Lung (tissue), 12 donors: Measurements from ENCODE around the gene ASIC1. TPM values are rescaled to one million over a fixed set of nuclear protein-coding genes. Genes with fewer than 3 reads are reported as not detected.
A peak's percentile ranks its signal among the peaks of the same experiment; 100 is the strongest.

Experiments
- ATAC-seq: fragments of 200-7000 bp; cut with Tn5 transposase; one replicate; pipeline ENCODE4 v1.9.1; 2020; ENCODE audit warnings: moderate number of reproducible peaks; ENCODE audit not compliant: insufficient read depth, low FRiP score
- DNase-seq, 3 donors: peaks; one replicate each; pipeline ENCODE4 v3.0.0-alpha.2; 2013 to 2017
- H3K27ac ChIP-seq, 2 donors: one replicate each; pipeline ENCODE4 v1.5.1; 2013; ENCODE audit warnings: mild to moderate bottlenecking in 2 of 2, moderate library complexity in 2 of 2, control low read depth in 1 of 2, inconsistent platforms in 1 of 2, low read depth in 1 of 2, low read length in 1 of 2
- H3K27me3 ChIP-seq, 3 donors: one replicate each; pipeline ENCODE4 v1.5.1; 2013; ENCODE audit warnings: low read length in 2 of 3; ENCODE audit not compliant: control insufficient read depth in 3 of 3, insufficient read depth in 3 of 3
- H3K36me3 ChIP-seq, 4 donors: one replicate each; pipeline ENCODE4 v1.5.1; 2013; ENCODE audit warnings: low read length in 4 of 4, mild to moderate bottlenecking in 1 of 4, moderate library complexity in 1 of 4; ENCODE audit not compliant: control insufficient read depth in 4 of 4, insufficient read depth in 4 of 4
- H3K4me1 ChIP-seq, 5 donors: one replicate each; pipeline ENCODE4 v1.5.1; 2013; ENCODE audit warnings: low read length in 5 of 5, mild to moderate bottlenecking in 2 of 5, moderate library complexity in 1 of 5; ENCODE audit not compliant: control insufficient read depth in 5 of 5, insufficient read depth in 5 of 5
- H3K4me3 ChIP-seq: one replicate; pipeline ENCODE4 v1.5.1; 2013; ENCODE audit warnings: mild to moderate bottlenecking, control low read depth, moderate library complexity
- H3K9ac ChIP-seq, 2 donors: one replicate each; pipeline ENCODE4 v1.5.1; 2013; ENCODE audit warnings: low read length in 2 of 2, control low read depth in 1 of 2; ENCODE audit not compliant: insufficient read depth in 1 of 2
- H3K9me3 ChIP-seq, 4 donors: one replicate each; pipeline ENCODE4 v1.5.1; 2013; ENCODE audit warnings: low read length in 3 of 4, mild to moderate bottlenecking in 1 of 4, moderate library complexity in 1 of 4; ENCODE audit not compliant: control insufficient read depth in 4 of 4, insufficient read depth in 3 of 4
- CTCF ChIP-seq: IDR thresholded peaks from 2 replicates; pipeline ENCODE4 v1.5.1; 2012; ENCODE audit warnings: mild to moderate bottlenecking; ENCODE audit errors: control extremely low read depth, extremely low read depth
- WGBS, 2 donors: extraction: QIAGEN DNeasy Blood & Tissue Kit; methylation state at CpG; one replicate each; pipeline ENCODE4 v1.1.7; 2013; 5-methylcytosine and 5-hydroxymethylcytosine counted together
- polyA plus RNA-seq, 2 donors: library from polyadenylated mRNA; stranded (reverse); fragments of 200-250 nt; gene quantifications; one replicate each; pipeline ENCODE4 v1.2.1, GENCODE V29; 2013
- total RNA-seq, 2 donors: library from RNA; depleted of rRNA in 1 of 2; stranded (reverse); fragments of >200 nt in 1 of 2; gene quantifications; one replicate each; pipeline ENCODE4 v1.2.1, GENCODE V29; 2014 to 2021
- donor health status: control.
- donor health status: control.
- donor health status: Bipolar disorder and iron deficiency.
- donor health status: healthy.
- donor health status: DM: yes; HTN: yes; CAD: no.

ASIC1 gene
- total and polyA plus RNA-seq, 4 donors = 0.41 to 2.0 (median 1.3) TPM

GRCh38 chr12:50099302-50100008 is 42.1 kb downstream of the ASIC1 start:
- Histone ChIP-seq H3K9me3 (no peaks in the 10 kb centered on the region), H3K4me1 (peaks cover 0 to 5% (median 0%) of the 10 kb centered on the region in 5 donors), H3K4me3 (no peak overlapping the region), H3K36me3 (peaks cover 41 to 48% (median 42%) of the 10 kb centered on the region in 4 donors), H3K27ac (no peak overlapping the region), H3K27me3 (no peaks in the 10 kb centered on the region), H3K9ac (no peak overlapping the region)
- DNase-seq = no peak
- ATAC-seq = no peak
- WGBS, 2 donors = 79 to 92% methylated on average over 5 of the region's 5 CpGs
- TF ChIP-seq CTCF = no peak

- no peaks in the 10 kb centered on the region for H3K9me3 ChIP-seq
- H3K27ac ChIP-seq = no peak overlapping the region
- no peak for ATAC-seq
- no peak overlapping the region for H3K9ac ChIP-seq
- H3K27me3 ChIP-seq = no peaks in the 10 kb centered on the region
- H3K36me3 ChIP-seq = peaks cover 34 to 45% (median 38%) of the 10 kb centered on the region in 4 donors
- WGBS, 2 donors = 84 to 87% methylated on average over 3 of the region's 3 CpGs
- H3K4me3 ChIP-seq = no peak overlapping the region
- no peak for TF ChIP-seq CTCF
- peaks cover 0 to 9% (median 0%) of the 10 kb centered on the region in 5 donors for H3K4me1 ChIP-seq
- no peak for DNase-seq
These were observed 43.2 kb downstream of the ASIC1 start for GRCh38 chr12:50100561-50100960.

- H3K9ac ChIP-seq = no peak overlapping the region
- DNase-seq (peak in 2 of 3 donors; percentile 49 to 53), ATAC-seq (no peak)
- H3K36me3 ChIP-seq = peaks cover 23 to 34% (median 28%) of the 10 kb centered on the region in 4 donors
- no peaks in the 10 kb centered on the region for H3K27me3 ChIP-seq
- no peak overlapping the region for H3K27ac ChIP-seq
- WGBS, 2 donors = 85 to 86% methylated on average over 3 of the region's 3 CpGs
- peaks cover 0 to 9% (median 0%) of the 10 kb centered on the region in 5 donors for H3K4me1 ChIP-seq
- H3K4me3 ChIP-seq = no peak overlapping the region
- TF ChIP-seq CTCF = no peak
- H3K9me3 ChIP-seq = no peaks in the 10 kb centered on the region
These were observed 44.3 kb downstream of the ASIC1 start for GRCh38 chr12:50101663-50102062.
